ENCODE measurements around the gene EPS8L3.

DNA sequence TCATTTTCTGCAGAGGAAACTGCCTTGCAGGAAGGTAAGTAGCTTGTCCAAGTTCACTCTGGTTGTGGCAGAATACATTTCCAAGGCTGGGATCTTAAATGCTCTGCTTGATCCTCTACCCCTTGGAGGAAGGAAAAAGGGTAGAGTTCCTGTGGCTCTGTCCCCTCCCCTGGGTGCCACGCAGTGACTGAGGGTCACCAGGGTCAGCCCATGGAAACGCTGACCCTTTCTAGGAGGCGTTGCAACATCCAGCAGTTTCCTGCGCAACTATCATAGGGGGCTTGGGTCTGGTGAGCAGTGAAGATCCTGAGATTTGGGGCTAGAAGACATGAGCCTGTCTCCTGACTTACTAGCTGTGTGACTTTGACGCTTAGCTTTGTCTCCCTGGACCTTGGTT, 29.4 kb upstream of the EPS8L3 start:
- TF ChIP-seq EZH2phosphoT487 (IDR thresholded peaks at IDR 0.05; ENCODE audit: insufficient read depth, low read depth), result no peak
- TF ChIP-seq EZH2 (IDR thresholded peaks at IDR 0.05; ENCODE audit: insufficient read depth, poor library complexity, severe bottlenecking), result no peak

Measured in GM23248 (cell line).